ENCODE measurements around the gene DCBLD1. TPM values are rescaled to one million over a fixed set of nuclear protein-coding genes. Genes with fewer than 3 reads are reported as not detected.
"Not testable (repeated sequence)": the region's sequence is repeated elsewhere in the genome, so short reads cannot be mapped to it uniquely, and the experiment has no call there.

DCBLD1 gene
- total RNA-seq = 1 to 10 TPM; 2.2 to 2.3 TPM

DNA sequence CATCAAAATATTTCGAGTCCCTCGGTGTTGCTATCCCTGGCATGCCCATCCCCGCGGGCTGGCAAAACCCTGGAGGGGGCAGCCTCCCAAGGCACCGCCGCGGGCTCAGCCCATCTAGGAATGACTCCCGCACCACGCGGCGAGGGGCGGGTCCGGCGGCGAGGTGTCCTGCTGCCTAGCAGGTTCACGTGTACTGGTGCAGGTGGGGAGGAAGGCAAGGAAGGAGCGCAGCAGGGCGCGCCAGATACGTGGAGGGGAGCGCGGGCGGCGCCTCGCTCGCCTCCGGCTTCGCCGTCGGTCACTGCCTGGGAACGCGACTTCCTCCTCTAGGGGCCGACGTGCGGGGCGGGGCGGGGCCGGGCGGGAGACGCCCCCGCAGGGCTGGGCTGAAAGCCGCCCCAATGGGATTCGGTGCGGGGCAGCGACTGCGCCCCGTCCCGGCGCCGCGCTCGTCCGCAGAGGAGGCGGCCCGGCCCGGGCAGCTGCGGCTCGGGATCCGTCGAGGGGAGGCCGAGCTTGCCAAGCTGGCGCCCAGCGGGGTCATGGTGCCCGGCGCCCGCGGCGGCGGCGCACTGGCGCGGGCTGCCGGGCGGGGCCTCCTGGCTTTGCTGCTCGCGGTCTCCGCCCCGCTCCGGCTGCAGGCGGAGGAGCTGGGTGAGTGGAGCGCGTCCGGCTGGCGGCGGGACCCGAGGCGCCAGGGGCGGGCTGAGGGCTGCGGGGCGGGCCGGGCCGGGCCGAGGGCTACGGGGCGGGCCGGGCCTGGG lies at the start of gene DCBLD1:
TSS of gene DCBLD1 (plus strand) at position 435 of the 764 bp plus-strand sequence. CDS start at position 543, 108 bp downstream.
- peak; percentile 57 for DNase-seq
- Mint-ChIP-seq H3K9me3 (no peaks in the 10 kb centered on the region), H3K27me3 (peaks cover 43% of the 10 kb centered on the region), H3K27ac (peak within 1 kb of the TSS; percentile 56), H3K36me3 (ENCODE audit: low read depth) (no peaks in the 10 kb centered on the region), H3K4me3 (peak within 1 kb of the TSS; percentile 80), H3K4me1 (ENCODE audit: low read depth) (peaks cover 13% of the 10 kb centered on the region)
- peak; percentile 82 for ATAC-seq
- CTCF ChIA-PET = interaction anchor here (1.1 to 6.5 kb wide), 7 partner anchors 15 to 122 kb away, joined by 3 to 47 read pairs (median 6); no protein-coding TSS in a partner anchor
- TF ChIP-seq, protein P1, sequence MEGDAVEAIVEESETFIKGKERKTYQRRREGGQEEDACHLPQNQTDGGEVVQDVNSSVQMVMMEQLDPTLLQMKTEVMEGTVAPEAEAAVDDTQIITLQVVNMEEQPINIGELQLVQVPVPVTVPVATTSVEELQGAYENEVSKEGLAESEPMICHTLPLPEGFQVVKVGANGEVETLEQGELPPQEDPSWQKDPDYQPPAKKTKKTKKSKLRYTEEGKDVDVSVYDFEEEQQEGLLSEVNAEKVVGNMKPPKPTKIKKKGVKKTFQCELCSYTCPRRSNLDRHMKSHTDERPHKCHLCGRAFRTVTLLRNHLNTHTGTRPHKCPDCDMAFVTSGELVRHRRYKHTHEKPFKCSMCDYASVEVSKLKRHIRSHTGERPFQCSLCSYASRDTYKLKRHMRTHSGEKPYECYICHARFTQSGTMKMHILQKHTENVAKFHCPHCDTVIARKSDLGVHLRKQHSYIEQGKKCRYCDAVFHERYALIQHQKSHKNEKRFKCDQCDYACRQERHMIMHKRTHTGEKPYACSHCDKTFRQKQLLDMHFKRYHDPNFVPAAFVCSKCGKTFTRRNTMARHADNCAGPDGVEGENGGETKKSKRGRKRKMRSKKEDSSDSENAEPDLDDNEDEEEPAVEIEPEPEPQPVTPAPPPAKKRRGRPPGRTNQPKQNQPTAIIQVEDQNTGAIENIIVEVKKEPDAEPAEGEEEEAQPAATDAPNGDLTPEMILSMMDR (IDR thresholded peaks at IDR 0.05) = no peak
- POLR2A ChIA-PET = interaction anchor here (1.0 to 3.5 kb wide), 4 partner anchors 67 to 120 kb away, joined by 4 to 15 read pairs (median 8); partner anchors contain the start of gene GOPC
- intact Hi-C loops (cut with micrococcal nuclease) = loop anchor here (2.0 kb wide), 1 partner anchor 66 kb away; no protein-coding TSS in a partner anchor

DNA sequence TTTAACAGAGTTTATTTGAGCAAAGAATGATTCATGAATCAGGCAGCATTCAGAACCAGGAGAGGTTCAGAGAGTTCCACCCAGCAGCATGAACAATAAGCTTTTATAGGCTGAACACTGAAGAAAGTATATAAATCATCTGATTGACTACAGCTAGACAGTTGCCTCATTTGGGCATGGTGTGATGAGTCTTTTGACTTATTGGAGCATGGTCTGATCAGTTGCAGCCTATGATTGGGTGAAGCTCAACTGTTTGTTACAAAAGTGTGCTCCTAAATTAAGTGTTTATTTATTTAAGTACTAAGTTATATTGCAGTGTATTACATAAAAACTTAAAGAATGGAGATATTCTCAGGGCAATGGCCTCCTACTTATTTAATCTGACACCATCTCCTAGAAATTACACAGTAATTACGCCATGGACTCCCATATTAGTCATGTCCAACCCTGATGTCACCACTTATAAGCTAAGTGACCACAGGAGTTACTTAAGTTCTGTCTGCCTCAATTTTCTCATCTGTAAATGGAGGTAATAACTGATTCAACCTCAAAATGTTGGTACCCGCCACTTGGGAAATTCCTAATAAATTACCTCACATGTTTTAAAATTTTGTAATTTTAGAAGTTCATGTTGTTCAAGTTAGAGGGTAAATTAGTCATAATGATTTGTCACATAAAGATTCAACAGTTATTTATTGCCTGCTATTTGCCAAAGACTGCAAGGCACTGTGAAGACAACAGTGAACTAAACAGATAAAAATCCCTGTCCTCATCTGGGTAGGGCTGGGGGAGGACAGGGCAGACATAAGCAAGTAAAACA lies 41.6 kb upstream of the DCBLD1 start:
- TF ChIP-seq, protein P1 (IDR thresholded peaks at IDR 0.05) = no peak
- H3K4me1 Mint-ChIP-seq (ENCODE audit: low read depth) = no peaks in the 10 kb centered on the region
- H3K27ac Mint-ChIP-seq = no peak overlapping the region
- DNase-seq (no peak), ATAC-seq (no peak)
- H3K27me3 Mint-ChIP-seq = peaks cover 28% of the 10 kb centered on the region
- no peaks in the 10 kb centered on the region for H3K9me3 Mint-ChIP-seq
- no peaks in the 10 kb centered on the region for H3K36me3 Mint-ChIP-seq (ENCODE audit: low read depth)
- H3K4me3 Mint-ChIP-seq = no peak overlapping the region
- intact Hi-C loops (cut with micrococcal nuclease) = no loop called here
- ChIA-PET POLR2A (no interaction called here), CTCF (interaction anchor here (1.4 kb wide), 1 partner anchor 9 kb away, joined by 3 read pairs; no protein-coding TSS in a partner anchor)

DNA sequence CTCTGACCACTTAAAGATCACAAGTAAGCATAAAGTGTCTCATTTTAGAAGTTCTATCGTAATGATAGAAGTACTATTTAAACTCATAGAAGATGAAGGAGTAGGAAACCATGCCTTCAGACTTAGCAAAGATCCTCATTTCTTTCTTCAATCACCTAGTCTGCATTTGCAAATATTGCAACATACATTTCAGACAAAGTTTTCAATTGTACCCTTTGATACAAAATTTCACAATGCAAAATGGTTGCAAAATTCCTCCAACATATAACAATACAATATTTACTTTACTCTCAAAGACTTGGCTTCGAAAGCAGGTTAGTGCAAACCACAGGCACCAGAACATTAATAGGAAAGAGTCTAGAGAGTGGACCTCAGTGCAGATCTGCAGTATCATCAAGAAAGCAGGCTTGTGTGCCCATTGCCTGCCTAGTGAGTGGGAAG lies 40.6 kb upstream of the DCBLD1 start:
- no peak for DNase-seq
- H3K27me3 Mint-ChIP-seq = peaks cover 32% of the 10 kb centered on the region
- ATAC-seq = no peak
- intact Hi-C loops (cut with micrococcal nuclease) = no loop called here
- POLR2A ChIA-PET = no interaction called here
- CTCF ChIA-PET = no interaction called here
- TF ChIP-seq, protein P1 (IDR thresholded peaks at IDR 0.05) = no peak
- no peaks in the 10 kb centered on the region for H3K4me1 Mint-ChIP-seq (ENCODE audit: low read depth)
- H3K27ac Mint-ChIP-seq = no peak overlapping the region
- no peak overlapping the region for H3K4me3 Mint-ChIP-seq
- H3K9me3 Mint-ChIP-seq = no peaks in the 10 kb centered on the region
- no peaks in the 10 kb centered on the region for H3K36me3 Mint-ChIP-seq (ENCODE audit: low read depth)

DNA sequence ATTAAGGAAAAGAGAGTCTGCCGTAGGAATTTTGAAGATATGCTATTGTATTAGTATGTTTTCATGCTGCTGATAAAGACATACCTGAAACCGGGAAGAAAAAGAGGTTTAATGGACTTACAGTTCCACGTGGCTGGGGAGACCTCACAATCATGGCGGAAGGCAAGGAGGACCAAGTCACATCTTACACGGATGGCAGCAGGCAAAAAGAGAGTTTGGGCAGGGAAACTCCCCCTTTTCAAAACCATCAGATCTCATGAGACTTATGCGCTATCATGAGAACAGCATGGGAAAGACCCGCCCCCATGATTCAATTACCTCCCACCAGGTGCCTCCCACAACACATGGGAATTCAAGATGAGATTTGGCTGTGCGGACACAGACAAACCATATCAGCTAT lies 40.2 kb upstream of the DCBLD1 start:
- intact Hi-C loops (cut with micrococcal nuclease); ATAC-seq; H3K27ac Mint-ChIP-seq; H3K36me3 Mint-ChIP-seq (ENCODE audit: low read depth); H3K4me1 Mint-ChIP-seq (ENCODE audit: low read depth); POLR2A ChIA-PET; H3K9me3 Mint-ChIP-seq; CTCF ChIA-PET; DNase-seq; H3K4me3 Mint-ChIP-seq: not testable (repeated sequence)
- H3K27me3 Mint-ChIP-seq = peaks cover 32% of the 10 kb centered on the region

DNA sequence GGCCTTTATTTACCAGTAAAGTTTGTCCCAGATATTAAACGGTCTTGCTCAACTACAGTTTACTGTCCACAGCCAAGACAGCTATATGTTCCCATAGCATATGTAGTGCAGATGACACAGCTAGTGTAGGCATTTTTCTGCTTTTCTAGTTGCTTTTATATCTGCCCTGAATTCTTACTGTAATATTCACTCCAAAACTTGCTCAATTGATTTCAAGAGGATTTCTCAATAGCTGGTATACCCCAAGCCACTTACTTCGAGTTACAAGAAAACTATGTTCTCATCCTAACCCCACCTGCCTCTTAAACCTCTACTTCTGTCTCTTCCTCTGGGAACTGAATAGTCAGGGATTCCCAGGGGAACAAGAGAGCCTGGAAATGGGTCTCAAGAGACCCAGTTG lies 37.9 kb upstream of the DCBLD1 start:
- CTCF ChIA-PET = interaction anchor here (0.8 to 1.8 kb wide), 5 partner anchors 104 to 530 kb away, joined by 3 to 8 read pairs (median 3); no protein-coding TSS in a partner anchor
- Mint-ChIP-seq H3K36me3 (ENCODE audit: low read depth) (no peaks in the 10 kb centered on the region), H3K27me3 (peaks cover 32% of the 10 kb centered on the region), H3K27ac (no peak overlapping the region), H3K4me1 (ENCODE audit: low read depth) (no peaks in the 10 kb centered on the region), H3K9me3 (no peaks in the 10 kb centered on the region), H3K4me3 (no peak overlapping the region)
- intact Hi-C loops (cut with micrococcal nuclease) = no loop called here
- TF ChIP-seq, protein P1 (IDR thresholded peaks at IDR 0.05) = no peak
- no peak for ATAC-seq
- POLR2A ChIA-PET = no interaction called here
- no peak for DNase-seq
